Lung (tissue), 12 donors: Measurements from ENCODE around the gene SEPTIN2. TPM values are rescaled to one million over a fixed set of nuclear protein-coding genes. Genes with fewer than 3 reads are reported as not detected.

Source experiments
- ATAC-seq: fragments of 200-7000 bp; cut with Tn5 transposase; one replicate; pipeline ENCODE4 v1.9.1; 2020; ENCODE audit warnings: moderate number of reproducible peaks; ENCODE audit not compliant: insufficient read depth, low FRiP score
- DNase-seq, 3 donors: peaks; one replicate each; pipeline ENCODE4 v3.0.0-alpha.2; 2013 to 2017
- H3K27ac ChIP-seq, 2 donors: one replicate each; pipeline ENCODE4 v1.5.1; 2013; ENCODE audit warnings: mild to moderate bottlenecking in 2 of 2, moderate library complexity in 2 of 2, control low read depth in 1 of 2, inconsistent platforms in 1 of 2, low read depth in 1 of 2, low read length in 1 of 2
- H3K27me3 ChIP-seq, 3 donors: one replicate each; pipeline ENCODE4 v1.5.1; 2013; ENCODE audit warnings: low read length in 2 of 3; ENCODE audit not compliant: control insufficient read depth in 3 of 3, insufficient read depth in 3 of 3
- H3K36me3 ChIP-seq, 4 donors: one replicate each; pipeline ENCODE4 v1.5.1; 2013; ENCODE audit warnings: low read length in 4 of 4, mild to moderate bottlenecking in 1 of 4, moderate library complexity in 1 of 4; ENCODE audit not compliant: control insufficient read depth in 4 of 4, insufficient read depth in 4 of 4
- H3K4me1 ChIP-seq, 5 donors: one replicate each; pipeline ENCODE4 v1.5.1; 2013; ENCODE audit warnings: low read length in 5 of 5, mild to moderate bottlenecking in 2 of 5, moderate library complexity in 1 of 5; ENCODE audit not compliant: control insufficient read depth in 5 of 5, insufficient read depth in 5 of 5
- H3K4me3 ChIP-seq: one replicate; pipeline ENCODE4 v1.5.1; 2013; ENCODE audit warnings: mild to moderate bottlenecking, control low read depth, moderate library complexity
- H3K9ac ChIP-seq, 2 donors: one replicate each; pipeline ENCODE4 v1.5.1; 2013; ENCODE audit warnings: low read length in 2 of 2, control low read depth in 1 of 2; ENCODE audit not compliant: insufficient read depth in 1 of 2
- H3K9me3 ChIP-seq, 4 donors: one replicate each; pipeline ENCODE4 v1.5.1; 2013; ENCODE audit warnings: low read length in 3 of 4, mild to moderate bottlenecking in 1 of 4, moderate library complexity in 1 of 4; ENCODE audit not compliant: control insufficient read depth in 4 of 4, insufficient read depth in 3 of 4
- WGBS, 2 donors: extraction: QIAGEN DNeasy Blood & Tissue Kit; methylation state at CpG; one replicate each; pipeline ENCODE4 v1.1.7; 2013; 5-methylcytosine and 5-hydroxymethylcytosine counted together
- polyA plus RNA-seq, 2 donors: library from polyadenylated mRNA; stranded (reverse); fragments of 200-250 nt; gene quantifications; one replicate each; pipeline ENCODE4 v1.2.1, GENCODE V29; 2013
- total RNA-seq, 2 donors: library from RNA; depleted of rRNA in 1 of 2; stranded (reverse); fragments of >200 nt in 1 of 2; gene quantifications; one replicate each; pipeline ENCODE4 v1.2.1, GENCODE V29; 2014 to 2021
- TF ChIP-seq, protein P1 (sequence below): IDR thresholded peaks from 2 replicates; pipeline ENCODE4 v1.5.1; 2012; ENCODE audit warnings: mild to moderate bottlenecking; ENCODE audit errors: control extremely low read depth, extremely low read depth
- donor health status: control.
- donor health status: control.
- donor health status: Bipolar disorder and iron deficiency.
- donor health status: healthy.
- donor health status: DM: yes; HTN: yes; CAD: no.

Gene SEPTIN2
- total and polyA plus RNA-seq, 4 donors: 114 to 755 (median 257) TPM

DNA sequence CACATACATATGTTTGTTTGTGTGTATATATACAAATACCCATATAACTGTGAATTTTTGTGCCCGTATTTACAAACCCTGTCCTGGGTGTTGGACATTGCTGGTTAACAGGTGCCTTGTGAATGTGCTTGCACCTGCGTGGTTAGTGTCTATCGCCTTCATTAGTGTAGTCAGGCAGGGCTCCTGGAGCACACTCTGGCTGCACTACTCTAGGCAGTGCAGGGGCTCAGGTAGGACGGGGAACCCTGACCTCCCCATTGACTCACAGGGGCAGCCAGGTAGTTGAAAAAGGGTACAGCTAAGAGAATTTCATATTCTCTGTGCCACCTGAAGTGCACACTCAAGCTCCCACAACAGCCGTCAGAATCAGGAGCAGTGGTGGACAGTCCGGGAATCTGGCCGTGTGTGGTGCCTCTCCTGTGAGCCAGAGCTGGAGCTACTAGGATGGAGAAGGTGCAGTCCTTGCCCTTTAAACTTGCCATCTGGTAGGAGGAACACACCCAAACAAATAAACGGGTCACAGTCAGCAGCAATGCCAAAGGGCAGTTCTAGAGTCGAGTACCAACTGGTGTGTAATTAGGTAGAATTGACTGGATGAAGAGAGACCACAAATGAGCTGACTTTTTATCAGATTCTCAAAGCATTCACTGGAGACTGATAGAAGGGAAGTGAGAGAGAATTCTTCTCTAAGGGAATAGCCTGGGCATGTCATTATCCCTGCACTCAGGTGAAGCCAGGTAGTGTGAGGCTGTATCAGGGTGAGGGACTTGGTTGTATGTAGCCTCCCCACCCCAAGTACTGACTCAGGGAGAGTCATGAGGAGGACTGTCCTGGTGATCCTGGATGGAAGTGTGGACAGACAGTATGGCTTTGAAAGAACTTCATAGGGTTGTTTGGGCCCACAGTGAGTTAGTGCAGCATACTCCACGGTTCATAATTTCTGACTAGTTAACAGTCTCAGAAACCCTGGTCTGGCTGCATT is 84.5 kb downstream of the SEPTIN2 start:
- H3K4me3 ChIP-seq: no peak overlapping the region
- WGBS, 2 donors: 87 to 89% methylated on average over 10 of the region's 10 CpGs
- H3K4me1 ChIP-seq: no peaks in the 10 kb centered on the region
- no peak overlapping the region for H3K27ac ChIP-seq
- peaks cover 0 to 4% (median 3%) of the 10 kb centered on the region in 4 donors for H3K36me3 ChIP-seq
- TF ChIP-seq, protein P1, sequence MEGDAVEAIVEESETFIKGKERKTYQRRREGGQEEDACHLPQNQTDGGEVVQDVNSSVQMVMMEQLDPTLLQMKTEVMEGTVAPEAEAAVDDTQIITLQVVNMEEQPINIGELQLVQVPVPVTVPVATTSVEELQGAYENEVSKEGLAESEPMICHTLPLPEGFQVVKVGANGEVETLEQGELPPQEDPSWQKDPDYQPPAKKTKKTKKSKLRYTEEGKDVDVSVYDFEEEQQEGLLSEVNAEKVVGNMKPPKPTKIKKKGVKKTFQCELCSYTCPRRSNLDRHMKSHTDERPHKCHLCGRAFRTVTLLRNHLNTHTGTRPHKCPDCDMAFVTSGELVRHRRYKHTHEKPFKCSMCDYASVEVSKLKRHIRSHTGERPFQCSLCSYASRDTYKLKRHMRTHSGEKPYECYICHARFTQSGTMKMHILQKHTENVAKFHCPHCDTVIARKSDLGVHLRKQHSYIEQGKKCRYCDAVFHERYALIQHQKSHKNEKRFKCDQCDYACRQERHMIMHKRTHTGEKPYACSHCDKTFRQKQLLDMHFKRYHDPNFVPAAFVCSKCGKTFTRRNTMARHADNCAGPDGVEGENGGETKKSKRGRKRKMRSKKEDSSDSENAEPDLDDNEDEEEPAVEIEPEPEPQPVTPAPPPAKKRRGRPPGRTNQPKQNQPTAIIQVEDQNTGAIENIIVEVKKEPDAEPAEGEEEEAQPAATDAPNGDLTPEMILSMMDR: no peak
- H3K27me3 ChIP-seq: no peaks in the 10 kb centered on the region
- ATAC-seq (no peak), DNase-seq (no peak)
- no peak overlapping the region for H3K9ac ChIP-seq
- H3K9me3 ChIP-seq: no peaks in the 10 kb centered on the region

Other genes with a start within 250 kb of the SEPTIN2 start
- gene MTERF4, start 213.6 kb upstream of the SEPTIN2 start, total RNA-seq: 10 to 100 TPM; 24.7 to 50.1 TPM
- 10 to 100 TPM; 23.5 to 30.3 TPM for gene MTERF4, start 213.6 kb upstream of the SEPTIN2 start, polyA plus RNA-seq
- gene PASK, start 166.5 kb upstream of the SEPTIN2 start, total RNA-seq: 10 to 100 TPM; 16.2 to 21.8 TPM
- gene PASK, start 166.5 kb upstream of the SEPTIN2 start, polyA plus RNA-seq: 10 to 100 TPM in 1 of 2 donors, 1 to 10 TPM in 1; 3.5 to 10.1 TPM
- 10 to 100 TPM; 54.6 to 65.5 TPM for gene PPP1R7, start 165.5 kb upstream of the SEPTIN2 start, total RNA-seq
- 10 to 100 TPM; 66.3 to 78.1 TPM for gene PPP1R7, start 165.5 kb upstream of the SEPTIN2 start, polyA plus RNA-seq
- gene ANO7, start 127.2 kb upstream of the SEPTIN2 start, total RNA-seq: under 1 TPM; 0.74 to 0.98 TPM
- 1 to 10 TPM in 1 of 2 donors, under 1 TPM in 1; 0.71 to 1.1 TPM for gene ANO7, start 127.2 kb upstream of the SEPTIN2 start, polyA plus RNA-seq
- gene HDLBP, start 253 bp upstream of the SEPTIN2 start, total RNA-seq: 100 to 1,000 TPM; 415 to 595 TPM
- gene HDLBP, start 253 bp upstream of the SEPTIN2 start, polyA plus RNA-seq: 100 to 1,000 TPM; 165 to 216 TPM
- gene FARP2, start 40.4 kb downstream of the SEPTIN2 start, total RNA-seq: 10 to 100 TPM; 38.8 to 49.7 TPM
- gene FARP2, start 40.4 kb downstream of the SEPTIN2 start, polyA plus RNA-seq: 10 to 100 TPM in 1 of 2 donors, 1 to 10 TPM in 1; 9.9 to 16.0 TPM
- 100 to 1,000 TPM; 141 to 182 TPM for gene STK25, start 192.7 kb downstream of the SEPTIN2 start, total RNA-seq
- 100 to 1,000 TPM; 126 to 130 TPM for gene STK25, start 192.7 kb downstream of the SEPTIN2 start, polyA plus RNA-seq
- 10 to 100 TPM; 11.8 to 44.3 TPM for gene BOK, start 242.8 kb downstream of the SEPTIN2 start, total RNA-seq
- 10 to 100 TPM; 26.8 to 31.5 TPM for gene BOK, start 242.8 kb downstream of the SEPTIN2 start, polyA plus RNA-seq